Measurements from ENCODE around the gene FAM234B.

FAM234B gene

DNA sequence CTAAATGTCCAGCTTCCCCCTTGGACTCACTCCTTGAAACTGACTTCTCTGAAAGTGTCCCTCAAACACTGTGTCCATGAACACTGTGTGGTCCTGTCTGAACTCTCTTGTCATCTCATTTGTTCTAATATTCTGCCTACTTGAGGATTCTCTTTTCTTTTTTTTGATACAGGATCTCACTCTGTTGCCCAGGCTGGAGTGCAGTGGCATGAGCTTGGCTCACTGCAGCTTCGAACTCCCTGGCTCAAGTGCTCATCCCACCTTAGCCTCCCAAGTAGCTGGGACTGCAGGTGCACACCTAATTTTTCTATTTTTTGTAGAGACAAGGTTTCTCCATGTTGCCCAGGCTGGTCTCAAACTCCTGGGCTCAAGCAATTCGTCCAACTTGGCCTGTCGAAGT lies 39.2 kb upstream of the FAM234B start:
- peaks cover 0 to 12% of the 10 kb centered on the region in 2 donors for H3K27me3 Mint-ChIP-seq
- no peak for DNase-seq
- H3K27ac Mint-ChIP-seq = no peak overlapping the region
- ATAC-seq (replicated peaks) = no peak
- no peak overlapping the region for H3K4me3 Mint-ChIP-seq
- H3K36me3 Mint-ChIP-seq = no peaks in the 10 kb centered on the region
- H3K4me1 Mint-ChIP-seq = peaks cover 9 to 17% of the 10 kb centered on the region in 2 donors
- H3K9me3 Mint-ChIP-seq = no peaks in the 10 kb centered on the region

DNA sequence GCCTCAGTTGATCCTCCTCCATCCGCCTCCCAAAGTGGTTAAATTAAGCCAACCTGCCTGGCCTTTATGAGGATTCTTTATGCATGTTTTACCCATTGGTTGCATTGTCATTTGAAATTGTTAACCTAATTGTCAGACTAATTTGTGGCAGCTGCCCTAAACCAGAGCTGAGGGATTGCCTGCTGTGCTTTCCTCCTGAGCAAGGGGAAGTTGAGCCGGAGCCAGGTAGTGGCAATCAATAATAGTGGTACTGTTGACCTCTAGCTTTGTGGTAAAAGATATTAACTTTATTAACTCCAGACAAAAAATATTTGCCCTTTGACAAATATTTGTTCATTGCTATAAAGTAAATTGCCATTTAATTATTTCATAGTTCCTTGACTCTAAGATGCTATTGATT lies 38.5 kb upstream of the FAM234B start:
- H3K27ac Mint-ChIP-seq = no peak overlapping the region
- H3K36me3 Mint-ChIP-seq = no peaks in the 10 kb centered on the region
- H3K27me3 Mint-ChIP-seq = peaks cover 0 to 12% of the 10 kb centered on the region in 2 donors
- H3K9me3 Mint-ChIP-seq = no peaks in the 10 kb centered on the region
- DNase-seq = no peak
- H3K4me3 Mint-ChIP-seq = no peak overlapping the region
- H3K4me1 Mint-ChIP-seq = peaks cover 7 to 15% of the 10 kb centered on the region in 2 donors
- ATAC-seq (replicated peaks) = no peak

DNA sequence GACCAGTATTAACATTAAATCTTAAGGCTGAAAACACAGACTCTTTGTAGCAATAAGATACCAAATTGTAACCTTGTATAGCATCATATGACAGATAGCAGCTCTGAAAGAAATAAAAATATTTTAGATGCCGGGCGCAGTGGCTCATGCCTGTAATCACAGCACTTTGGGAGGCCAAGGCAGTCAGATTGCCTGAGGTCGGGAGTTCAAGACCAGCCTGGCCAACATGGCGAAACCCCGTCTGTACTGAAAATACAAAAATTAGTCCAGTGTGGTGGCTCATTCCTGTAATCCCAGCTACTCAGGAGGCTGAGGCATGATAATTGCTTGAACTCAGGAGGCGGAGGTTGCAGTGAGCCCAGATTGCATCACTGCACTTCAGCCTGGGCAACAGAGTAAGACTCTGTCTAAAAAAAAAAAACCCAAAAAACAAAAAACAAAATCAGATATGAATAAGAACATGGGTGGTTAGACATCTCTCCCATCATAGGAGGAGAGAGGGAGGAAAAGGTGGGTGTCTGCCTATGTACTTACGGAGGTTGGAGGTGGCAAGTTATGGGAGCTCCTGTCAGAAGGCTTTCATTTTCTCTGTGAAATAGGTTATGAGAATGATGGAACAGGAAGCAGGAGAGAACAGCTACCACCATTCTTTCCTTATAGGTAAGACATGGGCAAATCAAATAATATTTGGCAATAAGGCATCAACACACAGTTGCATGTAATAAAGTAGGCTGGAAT lies 36.5 kb upstream of the FAM234B start:
- H3K4me3 Mint-ChIP-seq = no peak overlapping the region
- H3K27ac Mint-ChIP-seq = no peak overlapping the region
- no peaks in the 10 kb centered on the region for H3K36me3 Mint-ChIP-seq
- ATAC-seq (replicated peaks) (no peak), DNase-seq (no peak)
- peaks cover 0 to 1% of the 10 kb centered on the region in 2 donors for H3K27me3 Mint-ChIP-seq
- H3K4me1 Mint-ChIP-seq = no peaks in the 10 kb centered on the region
- no peaks in the 10 kb centered on the region for H3K9me3 Mint-ChIP-seq

DNA sequence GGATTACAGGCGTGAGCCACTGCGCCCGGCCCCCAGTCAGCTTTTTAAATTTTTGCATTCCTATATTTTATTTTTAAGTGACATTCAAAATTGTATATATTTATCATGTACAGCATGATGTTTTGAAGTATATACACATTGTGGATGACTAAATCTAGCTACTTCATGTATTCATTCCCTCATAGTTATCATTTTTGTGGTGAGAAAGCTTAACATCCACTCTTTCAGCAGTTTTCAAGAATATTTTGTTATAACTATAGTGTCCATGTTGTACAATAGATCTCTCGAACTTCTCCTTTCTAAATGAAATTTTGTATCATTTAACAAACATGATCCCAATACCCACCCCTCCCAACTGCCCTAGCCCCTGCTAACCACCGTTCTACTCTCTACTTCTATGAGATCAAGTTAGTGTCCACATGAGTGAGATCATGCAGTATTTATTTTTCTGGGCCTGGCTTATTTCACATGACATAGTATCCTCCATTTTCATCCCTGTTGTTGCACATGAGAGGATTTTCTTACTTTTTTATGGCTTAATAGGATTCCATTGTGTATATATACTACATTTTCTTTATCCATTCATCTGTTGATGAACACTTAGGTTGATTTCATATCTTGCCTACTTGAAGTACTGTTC lies 35.3 kb upstream of the FAM234B start:
- Mint-ChIP-seq H3K9me3 (no peaks in the 10 kb centered on the region), H3K4me1 (no peaks in the 10 kb centered on the region), H3K27me3 (no peaks in the 10 kb centered on the region), H3K4me3 (no peak overlapping the region), H3K27ac (no peak overlapping the region), H3K36me3 (no peaks in the 10 kb centered on the region)
- ATAC-seq (replicated peaks) = no peak
- no peak for DNase-seq

DNA sequence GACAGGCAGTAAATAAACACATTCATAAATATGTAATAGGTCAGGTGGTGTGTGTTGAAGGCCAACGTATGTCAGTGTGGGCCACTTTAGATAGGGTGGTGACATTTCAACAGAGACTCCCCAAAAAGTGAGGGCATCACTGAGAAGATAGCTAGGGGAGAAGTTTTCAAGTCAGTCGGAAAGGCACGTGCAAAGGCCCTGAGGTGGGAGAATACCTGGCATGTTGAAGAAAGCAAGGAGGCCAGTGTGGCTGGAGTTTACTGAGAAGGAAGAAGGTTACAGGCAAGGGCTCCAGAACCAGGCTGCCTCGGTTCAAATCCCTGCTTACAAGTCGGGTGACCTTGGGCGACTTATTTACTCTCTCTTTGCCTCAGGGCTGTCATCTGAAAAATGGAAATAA lies 33.1 kb upstream of the FAM234B start:
- Mint-ChIP-seq H3K4me1 (no peaks in the 10 kb centered on the region), H3K9me3 (no peaks in the 10 kb centered on the region), H3K4me3 (no peak overlapping the region), H3K27me3 (peaks cover 0 to 9% of the 10 kb centered on the region in 2 donors), H3K36me3 (no peaks in the 10 kb centered on the region), H3K27ac (no peak overlapping the region)
- ATAC-seq (replicated peaks) (no peak), DNase-seq (no peak)

DNA sequence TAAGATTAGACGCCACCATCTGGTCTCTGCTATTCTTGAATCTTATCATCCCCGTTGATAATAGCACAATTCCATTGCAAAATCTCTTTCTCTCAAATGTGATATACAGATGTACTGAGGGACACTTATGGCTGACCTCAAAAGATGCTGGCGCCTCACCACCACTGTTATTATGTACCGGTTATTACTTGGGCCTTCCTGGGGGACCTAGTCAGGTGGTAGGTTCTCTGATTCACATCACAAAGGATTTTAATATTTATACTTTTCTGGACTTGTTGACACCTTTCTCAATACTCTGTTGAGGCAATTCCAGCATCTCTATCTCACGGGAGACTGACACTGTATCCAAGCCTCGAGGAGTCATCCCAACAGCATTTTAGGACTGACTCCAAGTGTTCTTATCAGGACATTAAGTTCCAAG lies 21.3 kb upstream of the FAM234B start:
- ATAC-seq (replicated peaks) = no peak
- Mint-ChIP-seq H3K36me3 (no peaks in the 10 kb centered on the region), H3K27me3 (peaks cover 5 to 8% of the 10 kb centered on the region in 2 donors), H3K4me1 (no peaks in the 10 kb centered on the region), H3K9me3 (no peaks in the 10 kb centered on the region), H3K4me3 (no peak overlapping the region), H3K27ac (no peak overlapping the region)
- no peak for DNase-seq

DNA sequence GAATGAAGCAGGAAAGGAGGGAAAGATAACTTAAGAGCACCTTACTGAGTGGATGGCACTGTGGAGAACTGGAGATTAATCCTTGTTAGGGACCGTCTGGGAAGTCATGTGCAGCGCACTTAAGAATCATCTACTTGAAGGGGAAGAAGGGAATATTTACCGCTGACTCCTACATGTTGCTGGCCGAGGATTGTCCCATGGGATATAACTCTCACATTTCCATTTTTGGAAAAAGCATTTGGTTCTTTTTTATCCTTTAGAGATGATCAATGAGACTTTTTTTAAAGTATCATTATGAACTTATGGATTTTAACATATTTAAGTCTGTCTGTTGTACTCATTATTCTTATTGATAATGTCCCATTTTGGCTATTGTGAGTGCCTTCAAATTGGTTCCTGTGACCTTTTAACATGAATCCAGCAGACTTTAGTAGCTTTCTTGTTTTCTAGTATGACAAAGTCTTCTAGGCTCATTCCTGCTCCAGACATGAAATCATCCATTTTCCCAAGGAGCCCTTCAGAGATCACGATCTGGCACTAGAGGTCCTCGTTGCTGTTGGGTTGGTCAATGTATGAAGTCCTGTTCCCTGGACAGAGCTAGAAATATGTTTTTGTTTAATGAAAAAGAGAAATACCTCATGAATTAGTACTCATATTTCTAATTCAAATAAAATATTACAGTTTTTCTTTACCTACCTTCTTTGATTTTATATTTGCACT lies 20.2 kb upstream of the FAM234B start:
- ATAC-seq (replicated peaks) (peak; percentile 51 to 64), DNase-seq (no peak)
- Mint-ChIP-seq H3K27ac (no peak overlapping the region), H3K4me3 (no peak overlapping the region), H3K9me3 (no peaks in the 10 kb centered on the region), H3K27me3 (peaks cover 5 to 8% of the 10 kb centered on the region in 2 donors), H3K4me1 (no peaks in the 10 kb centered on the region), H3K36me3 (no peaks in the 10 kb centered on the region)

DNA sequence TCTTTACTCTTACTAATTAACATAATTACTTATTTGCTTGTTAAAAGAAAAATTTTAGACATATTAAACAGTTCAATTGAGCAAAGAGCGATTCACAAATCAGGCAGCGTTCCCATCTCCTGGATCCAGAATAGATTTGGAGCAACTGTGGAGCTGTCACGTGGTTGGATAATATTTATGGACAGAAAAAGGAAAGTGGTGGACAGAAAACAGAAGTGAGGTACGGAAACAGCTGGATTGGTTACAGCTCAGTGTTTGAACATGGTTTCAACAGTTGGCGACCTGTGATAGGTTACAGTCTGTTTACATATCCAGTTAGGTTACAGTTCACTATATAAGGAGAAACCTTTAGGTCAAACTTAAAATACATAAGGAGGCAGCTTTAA lies 19.7 kb upstream of the FAM234B start:
- ATAC-seq (replicated peaks) = no peak
- no peak for DNase-seq
- no peak overlapping the region for H3K27ac Mint-ChIP-seq
- H3K9me3 Mint-ChIP-seq = no peaks in the 10 kb centered on the region
- H3K4me3 Mint-ChIP-seq = no peak overlapping the region
- H3K27me3 Mint-ChIP-seq = peaks cover 4 to 8% of the 10 kb centered on the region in 2 donors
- H3K4me1 Mint-ChIP-seq = no peaks in the 10 kb centered on the region
- no peaks in the 10 kb centered on the region for H3K36me3 Mint-ChIP-seq

DNA sequence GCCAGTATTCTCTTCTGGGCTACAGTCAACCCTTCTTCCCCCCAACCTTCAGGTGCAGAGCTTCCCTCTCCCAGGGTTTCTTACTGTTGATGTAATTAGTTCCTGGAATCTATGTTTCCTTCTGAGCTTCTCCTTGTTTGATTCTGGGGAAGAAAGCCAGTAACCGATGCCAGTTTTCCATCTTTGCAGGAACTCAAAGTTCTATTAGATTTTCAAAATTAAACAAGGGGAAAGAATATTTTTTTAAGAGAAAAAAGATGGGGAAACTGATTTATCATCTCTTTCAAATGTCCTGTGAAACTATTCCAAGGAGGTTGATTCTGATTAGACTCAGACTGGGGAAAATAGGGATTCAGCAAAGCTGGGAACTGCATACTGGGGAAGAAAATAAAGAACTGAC lies 17.9 kb upstream of the FAM234B start:
- peaks cover 0 to 8% of the 10 kb centered on the region in 2 donors for H3K27me3 Mint-ChIP-seq
- H3K4me1 Mint-ChIP-seq = no peaks in the 10 kb centered on the region
- H3K36me3 Mint-ChIP-seq = no peaks in the 10 kb centered on the region
- H3K27ac Mint-ChIP-seq = no peak overlapping the region
- H3K9me3 Mint-ChIP-seq = no peaks in the 10 kb centered on the region
- DNase-seq = no peak
- no peak overlapping the region for H3K4me3 Mint-ChIP-seq
- no peak for ATAC-seq (replicated peaks)

DNA sequence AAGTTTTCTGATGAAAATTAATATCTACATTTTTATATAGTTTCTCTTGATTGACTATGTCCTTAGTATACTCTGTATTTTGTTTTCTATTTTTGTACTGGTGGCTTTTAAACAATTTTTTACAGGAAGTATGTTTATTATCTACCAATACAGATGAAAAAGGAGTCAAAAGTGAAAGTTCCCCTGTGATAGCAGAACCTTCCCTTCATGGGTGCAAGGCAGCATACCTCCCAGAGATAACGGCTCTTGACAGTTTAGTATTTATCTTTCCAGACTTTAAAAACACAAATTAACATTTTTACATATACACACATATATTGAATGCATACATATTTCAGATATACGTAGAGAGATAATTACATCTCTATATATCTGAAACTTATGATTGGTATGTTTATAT lies 17.1 kb upstream of the FAM234B start:
- no peak overlapping the region for H3K27ac Mint-ChIP-seq
- H3K4me3 Mint-ChIP-seq = no peak overlapping the region
- H3K4me1 Mint-ChIP-seq = no peaks in the 10 kb centered on the region
- DNase-seq = no peak
- ATAC-seq (replicated peaks) = no peak
- no peaks in the 10 kb centered on the region for H3K36me3 Mint-ChIP-seq
- H3K9me3 Mint-ChIP-seq = no peaks in the 10 kb centered on the region
- H3K27me3 Mint-ChIP-seq = peaks cover 0 to 8% of the 10 kb centered on the region in 2 donors

DNA sequence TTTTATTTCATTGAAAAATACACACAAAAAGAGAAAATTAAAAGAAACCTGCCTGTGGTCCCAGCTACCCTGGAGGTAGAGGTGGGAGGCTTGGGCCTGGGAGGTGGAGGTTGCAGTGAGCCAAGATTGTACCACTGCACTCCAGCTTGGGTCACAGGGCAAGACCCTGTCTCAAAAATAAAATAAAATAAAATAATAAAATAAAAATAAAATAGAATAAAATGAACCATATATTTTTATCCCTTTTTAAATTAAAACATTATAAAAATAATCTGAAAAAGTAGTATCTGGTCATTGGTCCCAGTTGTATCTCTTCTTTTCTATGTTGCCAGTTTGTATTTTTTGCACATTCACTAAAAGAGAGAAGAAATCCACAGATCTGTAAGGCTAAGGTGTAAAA lies 16.7 kb upstream of the FAM234B start:
- Mint-ChIP-seq H3K36me3 (no peaks in the 10 kb centered on the region), H3K4me3 (no peak overlapping the region), H3K27me3 (peaks cover 0 to 8% of the 10 kb centered on the region in 2 donors), H3K4me1 (no peaks in the 10 kb centered on the region), H3K27ac (no peak overlapping the region), H3K9me3 (no peaks in the 10 kb centered on the region)
- ATAC-seq (replicated peaks) (no peak), DNase-seq (no peak)

DNA sequence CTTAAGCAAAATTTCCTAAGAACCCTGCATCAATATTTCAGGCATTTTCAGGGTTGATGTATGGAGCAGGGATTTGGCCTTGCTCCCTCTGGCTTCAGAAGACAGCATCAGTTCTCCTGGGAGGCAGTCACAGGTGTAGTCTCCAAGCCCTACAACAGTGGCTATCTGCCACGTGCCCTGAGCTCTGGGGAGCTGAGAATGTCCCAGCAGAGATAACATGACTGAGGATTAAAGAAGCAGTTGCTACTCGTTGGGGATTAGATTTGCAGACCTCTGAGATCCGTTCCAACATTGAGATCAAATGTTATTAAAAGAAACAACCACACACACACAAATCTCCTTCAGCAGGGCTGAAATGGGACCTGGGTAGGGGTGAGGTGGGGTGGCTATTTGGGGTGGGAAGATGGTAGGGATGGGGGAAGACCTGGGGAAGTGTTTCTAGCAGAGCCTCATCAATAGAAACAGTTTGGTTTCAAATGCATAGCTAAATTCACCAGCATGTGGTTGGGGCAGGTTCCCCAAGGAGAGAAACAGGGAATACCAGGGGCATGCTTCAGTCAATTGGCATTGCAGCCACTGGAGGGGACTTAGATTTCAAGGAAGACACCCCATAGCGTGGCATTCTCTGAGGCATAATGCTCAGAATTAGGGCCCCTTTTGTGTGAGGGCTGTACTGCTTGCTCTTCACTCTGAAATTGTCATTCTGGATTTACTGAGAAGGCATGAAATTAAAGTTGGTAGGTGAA lies 15.2 kb upstream of the FAM234B start:
- Mint-ChIP-seq H3K4me3 (no peak overlapping the region), H3K4me1 (no peaks in the 10 kb centered on the region), H3K36me3 (no peaks in the 10 kb centered on the region), H3K9me3 (no peaks in the 10 kb centered on the region), H3K27me3 (peaks cover 0 to 8% of the 10 kb centered on the region in 2 donors), H3K27ac (no peak overlapping the region)
- DNase-seq (no peak), ATAC-seq (replicated peaks) (no peak)

DNA sequence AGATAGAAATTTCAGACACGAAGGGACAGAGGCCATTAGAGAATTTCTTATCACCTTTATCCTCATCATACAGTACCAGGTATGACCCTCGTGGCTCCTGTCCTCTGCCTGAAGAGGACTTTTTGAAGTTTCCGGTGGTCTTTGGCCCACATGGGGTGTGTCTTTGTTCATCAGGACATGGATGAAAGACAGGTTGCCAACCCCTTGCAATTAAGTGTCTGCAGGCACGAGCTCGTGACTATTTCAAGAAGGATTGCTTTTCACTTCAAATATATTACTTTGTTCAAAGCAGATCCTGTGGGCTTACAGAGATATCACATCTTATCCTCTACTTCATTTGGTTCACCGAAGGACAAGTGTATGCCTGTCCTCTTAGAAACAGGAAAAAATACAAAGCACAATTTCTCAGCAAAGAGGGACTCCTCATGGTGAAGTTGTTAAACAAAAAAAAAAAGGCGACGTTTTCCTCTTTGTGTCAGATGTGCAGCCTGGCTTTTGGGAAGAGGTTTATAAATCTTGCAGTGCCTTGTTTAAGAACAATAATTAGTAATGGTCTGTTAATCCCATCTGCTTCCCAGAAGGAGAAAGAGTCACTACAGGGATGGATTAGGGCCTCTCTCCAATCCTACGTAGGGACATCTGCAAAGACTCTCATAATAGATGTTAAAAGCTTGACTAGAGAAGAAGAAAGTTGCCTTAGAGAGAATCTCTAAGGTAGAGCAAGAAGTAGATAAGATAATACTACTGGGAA lies 13.5 kb upstream of the FAM234B start:
- Mint-ChIP-seq H3K4me1 (no peaks in the 10 kb centered on the region), H3K4me3 (no peak overlapping the region), H3K27me3 (peaks cover 0 to 6% of the 10 kb centered on the region in 2 donors), H3K36me3 (no peaks in the 10 kb centered on the region), H3K27ac (no peak overlapping the region), H3K9me3 (no peaks in the 10 kb centered on the region)
- DNase-seq (no peak), ATAC-seq (replicated peaks) (no peak)

DNA sequence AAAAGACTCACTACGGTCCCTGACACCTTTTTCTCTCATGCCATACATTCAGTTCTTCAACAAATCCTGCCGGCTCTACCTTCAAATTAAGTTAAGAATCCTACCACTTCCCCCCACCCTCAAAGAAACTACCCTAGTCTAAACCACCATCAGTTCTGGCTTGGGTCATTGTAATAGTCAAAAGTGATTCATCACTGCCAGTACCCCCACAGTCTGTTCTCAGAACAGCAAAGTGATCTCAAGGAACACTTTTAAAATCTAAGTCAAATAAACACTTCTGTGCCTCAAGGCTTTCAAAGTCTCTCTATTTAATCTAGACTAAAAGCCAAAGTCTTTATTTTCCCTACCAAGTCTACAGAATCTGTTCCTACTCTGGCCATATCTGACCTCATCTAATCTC lies 12.0 kb upstream of the FAM234B start:
- no peaks in the 10 kb centered on the region for H3K27me3 Mint-ChIP-seq

More for the DNA sequence above, 12.0 kb upstream of the FAM234B start:
- no peaks in the 10 kb centered on the region for H3K9me3 Mint-ChIP-seq
- no peak for ATAC-seq (replicated peaks)
- no peak for DNase-seq
- H3K27ac Mint-ChIP-seq = no peak overlapping the region
- no peaks in the 10 kb centered on the region for H3K4me1 Mint-ChIP-seq
- H3K36me3 Mint-ChIP-seq = no peaks in the 10 kb centered on the region
- no peak overlapping the region for H3K4me3 Mint-ChIP-seq
